K562 (cell line): ENCODE results near the gene LY6G5B. TPM values are rescaled to one million over a fixed set of nuclear protein-coding genes. Genes with fewer than 3 reads are reported as not detected.

Experiments used
- ATAC-seq: fragments of 200-7000 bp; cut with Tn5 transposase; 3 replicates; pipeline ENCODE4 v1.9.1; 2020; ENCODE audit warnings: moderate library complexity
- BruUV-seq: library from RNA; stranded (reverse); fragments of 400-500 nt; replicated peaks from 2 replicates; lab custom pipeline; 2021; lab: Mats Ljungman, UMichigan
- CTCF ChIA-PET: fragments of 300-600 bp; formaldehyde crosslinking; extraction: SDS; loops from one replicate; lab custom pipeline; 2021; ENCODE audit warnings: low intra/inter-chr PET ratio; lab: Yijun Ruan, JAX
- POLR2A ChIA-PET: fragments of 300-600, 350-650 bp; sonication (Branson Sonifier 250); formaldehyde crosslinking; extraction: SDS; loops from one replicate; lab custom pipeline; 2021; ENCODE audit warnings: antibody characterized with exemption, inconsistent platforms; lab: Yijun Ruan, JAX
- DNase-seq, 4 experiments: peaks; one replicate each; pipeline versions ENCODE4 v3.0.0 to v3.0.0-alpha.2; 2011 to 2018; ENCODE audit warnings: low spot score in 3 of 4, mixed read lengths in 3 of 4; ENCODE audit errors: extremely low read depth in 1 of 4
- FAIRE-seq: peaks from 2 replicates; lab custom pipeline; 2011; peaks lifted over from hg19 to GRCh38; lab: Jason Lieb, UNC
- H2AFZ ChIP-seq: 2 replicates; pipeline ENCODE4 v1.6.0; 2011; ENCODE audit warnings: low read depth, low read length, control low read depth, inconsistent platforms
- H3K27ac ChIP-seq: fragments of 200-600 bp; 3 replicates; pipeline ENCODE4 v1.8.0; 2011; ENCODE audit warnings: low read depth, mild to moderate bottlenecking, control low read depth, inconsistent platforms, low read length, moderate library complexity, mixed read lengths; ENCODE audit errors: extremely low read depth
- H3K27me3 ChIP-seq, 2 experiments: fragments of 300-600 bp in 1 of 2; 2 replicates in 1 of 2; 3 replicates in 1 of 2; pipeline versions ENCODE4 v1.6.0 to v1.8.0; 2011; ENCODE audit warnings: inconsistent platforms in 2 of 2, low read length in 2 of 2, mild to moderate bottlenecking in 1 of 2, mixed read lengths in 1 of 2, moderate library complexity in 1 of 2; ENCODE audit not compliant: control insufficient read depth in 2 of 2, insufficient read depth in 2 of 2
- H3K36me3 ChIP-seq: fragments of 300-600 bp; 3 replicates; pipeline ENCODE4 v1.8.0; 2011; ENCODE audit warnings: mild to moderate bottlenecking, low read length, inconsistent platforms; ENCODE audit not compliant: control insufficient read depth, insufficient read depth
- H3K4me1 ChIP-seq, 2 experiments: fragments of 200-600 bp in 1 of 2; replicated peaks in 1 of 2; 2 replicates in 1 of 2; 3 replicates in 1 of 2; pipeline versions ENCODE4 v1.5.1 to v1.8.0; 2011; ENCODE audit warnings: inconsistent platforms in 2 of 2, low read length in 2 of 2, mild to moderate bottlenecking in 1 of 2, mixed read lengths in 1 of 2, moderate library complexity in 1 of 2; ENCODE audit not compliant: control insufficient read depth in 2 of 2, insufficient read depth in 2 of 2
- H3K4me2 ChIP-seq: 2 replicates; pipeline ENCODE4 v1.6.1; 2011; ENCODE audit warnings: low read length, control low read depth, inconsistent platforms, mixed read lengths; ENCODE audit not compliant: insufficient read depth
- H3K4me3 ChIP-seq: fragments of 200-600 bp; sonication (generic), shearing (Covaris generic); 2 replicates; pipeline ENCODE4 v1.5.1; 2016; ENCODE audit warnings: control low read depth, inconsistent platforms
- H3K79me2 ChIP-seq: fragments of 200-600 bp; 3 replicates; pipeline ENCODE4 v1.8.0; 2011; ENCODE audit warnings: low read length, inconsistent platforms; ENCODE audit not compliant: control insufficient read depth, insufficient read depth
- H3K9ac ChIP-seq, 2 experiments: 2 replicates each; pipeline versions ENCODE4 v1.6.0 to v1.6.1; 2011; ENCODE audit warnings: low read depth in 2 of 2, low read length in 2 of 2, control low read depth in 1 of 2, inconsistent platforms in 1 of 2, mild to moderate bottlenecking in 1 of 2, mixed read lengths in 1 of 2; ENCODE audit not compliant: insufficient read depth in 1 of 2
- H3K9me1 ChIP-seq: one replicate; pipeline ENCODE4 v1.6.0; 2011; ENCODE audit warnings: inconsistent platforms, mild to moderate bottlenecking, low read length, moderate library complexity; ENCODE audit not compliant: control insufficient read depth, insufficient read depth
- H3K9me3 ChIP-seq: replicated peaks from 2 replicates; pipeline ENCODE4 v1.5.1; 2011; ENCODE audit warnings: low read depth, low read length, inconsistent platforms; ENCODE audit not compliant: control insufficient read depth, insufficient read depth
- H4K20me1 ChIP-seq: replicated peaks from 2 replicates; pipeline ENCODE4 v1.6.1; 2011; ENCODE audit warnings: low read length, inconsistent platforms, mixed read lengths; ENCODE audit not compliant: control insufficient read depth, insufficient read depth
- ATF4 ChIP-seq: fragments of 450-650 bp; formaldehyde crosslinking; IDR thresholded peaks from 2 replicates; pipeline ENCODE4 v1.4.0; 2022; ENCODE audit warnings: mild to moderate bottlenecking, moderate library complexity
- CBX1 ChIP-seq: sonication (generic); IDR thresholded peaks from 2 replicates; pipeline ENCODE4 v1.6.1; 2016; ENCODE audit warnings: antibody characterized with exemption, low read depth, mild to moderate bottlenecking
- CHCHD3 ChIP-seq: fragments of 250-450 bp; sonication (Bioruptor Pico); IDR thresholded peaks from 2 replicates; pipeline ENCODE4 v2.1.2; 2022; ENCODE audit warnings: mild to moderate bottlenecking
- E2F4 ChIP-seq: sonication (generic); formaldehyde crosslinking; IDR thresholded peaks from 2 replicates; pipeline ENCODE4 v1.8.0; 2022; ENCODE audit warnings: mild to moderate bottlenecking, low read depth, missing genetic modification reagents
- FOXP4 ChIP-seq: sonication (generic); formaldehyde crosslinking; IDR thresholded peaks from 2 replicates; pipeline ENCODE4 v1.8.0; 2022; ENCODE audit warnings: mild to moderate bottlenecking, missing genetic modification reagents, borderline replicate concordance
- LARP7 ChIP-seq: fragments of 450-650 bp; IDR thresholded peaks from 2 replicates; pipeline ENCODE4 v1.6.1; 2016
- MAX ChIP-seq: sonication (generic); formaldehyde crosslinking; IDR thresholded peaks from 2 replicates; pipeline ENCODE4 v1.9.0; 2022; ENCODE audit warnings: mild to moderate bottlenecking, missing genetic modification reagents
- PATZ1 ChIP-seq: fragments of 250-450 bp; sonication (Bioruptor Pico); IDR thresholded peaks from 2 replicates; pipeline ENCODE4 v1.5.0; 2020; ENCODE audit warnings: mild to moderate bottlenecking, borderline replicate concordance
- POU5F1 ChIP-seq: fragments of 150-350 bp; IDR thresholded peaks from 2 replicates; pipeline ENCODE4 v1.6.1; 2014; ENCODE audit warnings: borderline replicate concordance, low read length, low read depth, mild to moderate bottlenecking; ENCODE audit not compliant: partially characterized antibody
- RAD51 ChIP-seq: fragments of 450-650 bp; IDR thresholded peaks from 2 replicates; pipeline ENCODE4 v1.7.1; 2016; ENCODE audit warnings: low read depth, mild to moderate bottlenecking, borderline replicate concordance
- SAP30 ChIP-seq: fragments of 200-600 bp; sonication (generic); IDR thresholded peaks from 2 replicates; pipeline ENCODE4 v1.6.1; 2012; ENCODE audit warnings: borderline replicate concordance, low read depth, mild to moderate bottlenecking, moderate library complexity, low read length, control low read depth, inconsistent platforms; ENCODE audit not compliant: insufficient read depth, poor library complexity, severe bottlenecking
- STAT5B ChIP-seq: fragments of 250-450 bp; sonication (Bioruptor Pico); IDR thresholded peaks from 2 replicates; pipeline ENCODE4 v1.8.0; 2021; ENCODE audit warnings: mild to moderate bottlenecking, inconsistent platforms
- WGBS: fragments of 100-300 bp; shearing (Covaris generic); methylation state at CpG from one replicate; pipeline ENCODE4 v1.1.6; 2016; ENCODE audit warnings: low coverage, mixed read lengths; ENCODE audit not compliant: insufficient coverage; ENCODE audit errors: missing lambda C conversion rate; 5-methylcytosine and 5-hydroxymethylcytosine counted together
- in situ Hi-C: fragments of 300-500 bp; cut with MboI; formaldehyde crosslinking; loops from 4 replicates; pipeline ENCODE4 v1.15.0; 2018; ENCODE audit warnings: inconsistent platforms, mixed read lengths
- intact Hi-C: fragments of 100-400 bp; cut with micrococcal nuclease; formaldehyde crosslinking; loops from 2 replicates; pipeline ENCODE4 v1.14.2; 2022
- polyA plus RNA-seq, 8 experiments: library from polyadenylated mRNA; depleted of rRNA in 4 of 8; stranded (reverse) in 5 of 8; unstranded in 3 of 8; fragments of >200 nt; fragmentation: Nextera tagmentation in 2 of 8; fragmentation: Illumina TruSeq in 1 of 8; extraction: Ambion mirVana in 2 of 8; extraction: Trizol in 1 of 8; gene quantifications; 2 replicates each; pipeline versions ENCODE4 v1.2.1 to v1.2.3, GENCODE V29; 2011 to 2014; ENCODE audit warnings: inconsistent platforms in 1 of 8, missing spikeins in 1 of 8
- total RNA-seq, 7 experiments: library from RNA; depleted of rRNA in 6 of 7; stranded (reverse); fragments of >200 nt in 6 of 7; fragmentation: Illumina TruSeq in 2 of 7; extraction: Trizol in 2 of 7; gene quantifications; 2 replicates each; pipeline versions ENCODE4 v1.2.1 to v1.2.3, GENCODE V29; 2011 to 2021; ENCODE audit warnings: low replicate concordance in 1 of 7

Gene LY6G5B
- total and polyA plus RNA-seq, 9 of the 15 experiments (the other 6 are each of a cell fraction or from before 2014, with no cell fraction given), result 6.0 to 27.0 (median 7.5) TPM

- POLR2A ChIA-PET, result interaction anchor here (0.5 to 9.7 kb wide), 42 partner anchors 11 to 1269 kb away, joined by 3 to 158 read pairs (median 5); partner anchors contain the start of genes C6orf47, CLIC1, CSNK2B and GPANK1
- TF ChIP-seq E2F4 (CRISPR knock-in tag) (no peak; the same call in 1 of the 2 replicates), RAD51 (no peak; the same call in 1 of the 2 replicates), POU5F1 (peak; percentile 99), PATZ1 (no peak), SAP30 (peak; percentile 80), STAT5B (CRISPR knock-in tag) (no peak), FOXP4 (CRISPR knock-in tag) (peak; percentile 92), LARP7 (peak; percentile 92), CHCHD3 (CRISPR knock-in tag) (peak; percentile 92), CBX1 (peak; percentile 55; the same call in 1 of the 2 replicates), MAX (CRISPR knock-in tag) (peak; percentile 39), ATF4 (CRISPR knock-in tag) (peak; percentile 71)
Measured at GRCh38 chr6:31702819-31703716, 33.3 kb downstream of the LY6G5B start, which contains the start of gene ABHD16A. Gene ABHD16A, minus strand, starts transcription at chr6:31703324. Its CDS starts 43 bp downstream, at chr6:31703281.

More at GRCh38 chr6:31702819-31703716, 33.3 kb downstream of the LY6G5B start, which contains the start of gene ABHD16A:
- TSS peak; percentile 92 for BruUV-seq
- Histone ChIP-seq H3K4me3 (peak within 1 kb of the TSS; percentile 68), H2AFZ (peak within 1 kb of the TSS; percentile 91), H3K27ac (peak within 1 kb of the TSS; percentile 93), H3K9me3 (no peaks in the 10 kb centered on the region), H3K9me1 (no peaks in the 10 kb centered on the region), H3K79me2 (peaks cover 46% of the 10 kb centered on the region), H3K36me3 (peaks cover 34% of the 10 kb centered on the region), H3K4me1 (peaks cover 22 to 34% of the 10 kb centered on the region in 2 experiments), H3K9ac (peak within 1 kb of the TSS; percentile 93 to 96), H3K27me3 (no peaks in the 10 kb centered on the region), H3K4me2 (peak within 1 kb of the TSS; percentile 87), H4K20me1 (no peaks in the 10 kb centered on the region; the same call in 1 of the 2 replicates)
- CTCF ChIA-PET, result interaction anchor here (1.2 kb wide), 1 partner anchor 13 kb away, joined by 3 read pairs; no protein-coding TSS in a partner anchor
- intact Hi-C loops, result loop anchor here (1.0 to 2.0 kb wide), 3 partner anchors 13 to 38 kb away; partner anchors contain the start of gene GPANK1
- ATAC-seq, result peak; percentile 95
- DNase-seq, result peak; percentile 100
- in situ Hi-C loops, result no loop called here
- WGBS, result 1% methylated on average over 54 of the region's 54 CpGs
- peak; percentile 96 for FAIRE-seq
